ENCODE data around the gene ANG.

DNA sequence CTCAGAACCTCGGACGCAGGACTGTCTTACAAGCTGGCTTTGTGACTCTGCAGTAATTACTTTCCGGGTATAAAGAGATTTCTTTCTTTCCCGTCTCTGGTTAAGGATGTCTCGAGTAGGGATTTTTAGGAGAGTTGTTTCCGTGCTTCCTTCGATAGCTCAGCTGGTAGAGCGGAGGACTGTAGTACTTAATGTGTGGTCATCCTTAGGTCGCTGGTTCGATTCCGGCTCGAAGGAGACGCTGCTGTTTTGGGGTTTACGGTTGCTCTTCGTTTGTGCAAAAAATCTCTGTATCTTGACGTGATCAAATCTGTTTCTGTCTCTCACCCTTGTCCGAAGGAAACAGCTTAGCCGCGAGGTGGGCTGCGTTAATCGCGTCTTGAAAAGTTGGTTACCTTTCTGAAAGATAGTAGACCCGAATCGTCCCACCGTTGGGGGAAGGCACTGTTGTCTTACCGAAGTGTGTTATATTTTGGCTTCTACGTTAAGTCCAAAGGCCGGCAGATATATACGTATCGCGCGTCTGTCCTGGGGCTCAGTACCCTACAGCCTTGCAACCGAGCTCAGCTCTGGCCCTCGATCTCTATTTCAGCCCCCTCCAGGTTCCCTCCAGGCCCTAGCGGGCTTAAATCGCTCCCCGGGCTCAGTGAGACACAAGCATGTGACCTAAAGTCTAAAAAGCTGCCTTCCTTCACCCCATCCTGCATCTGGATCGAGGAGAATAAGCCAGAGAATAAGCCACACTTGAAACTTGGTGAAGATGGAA, 5.3 kb upstream of the ANG start:
- TF ChIP-seq, protein P1, sequence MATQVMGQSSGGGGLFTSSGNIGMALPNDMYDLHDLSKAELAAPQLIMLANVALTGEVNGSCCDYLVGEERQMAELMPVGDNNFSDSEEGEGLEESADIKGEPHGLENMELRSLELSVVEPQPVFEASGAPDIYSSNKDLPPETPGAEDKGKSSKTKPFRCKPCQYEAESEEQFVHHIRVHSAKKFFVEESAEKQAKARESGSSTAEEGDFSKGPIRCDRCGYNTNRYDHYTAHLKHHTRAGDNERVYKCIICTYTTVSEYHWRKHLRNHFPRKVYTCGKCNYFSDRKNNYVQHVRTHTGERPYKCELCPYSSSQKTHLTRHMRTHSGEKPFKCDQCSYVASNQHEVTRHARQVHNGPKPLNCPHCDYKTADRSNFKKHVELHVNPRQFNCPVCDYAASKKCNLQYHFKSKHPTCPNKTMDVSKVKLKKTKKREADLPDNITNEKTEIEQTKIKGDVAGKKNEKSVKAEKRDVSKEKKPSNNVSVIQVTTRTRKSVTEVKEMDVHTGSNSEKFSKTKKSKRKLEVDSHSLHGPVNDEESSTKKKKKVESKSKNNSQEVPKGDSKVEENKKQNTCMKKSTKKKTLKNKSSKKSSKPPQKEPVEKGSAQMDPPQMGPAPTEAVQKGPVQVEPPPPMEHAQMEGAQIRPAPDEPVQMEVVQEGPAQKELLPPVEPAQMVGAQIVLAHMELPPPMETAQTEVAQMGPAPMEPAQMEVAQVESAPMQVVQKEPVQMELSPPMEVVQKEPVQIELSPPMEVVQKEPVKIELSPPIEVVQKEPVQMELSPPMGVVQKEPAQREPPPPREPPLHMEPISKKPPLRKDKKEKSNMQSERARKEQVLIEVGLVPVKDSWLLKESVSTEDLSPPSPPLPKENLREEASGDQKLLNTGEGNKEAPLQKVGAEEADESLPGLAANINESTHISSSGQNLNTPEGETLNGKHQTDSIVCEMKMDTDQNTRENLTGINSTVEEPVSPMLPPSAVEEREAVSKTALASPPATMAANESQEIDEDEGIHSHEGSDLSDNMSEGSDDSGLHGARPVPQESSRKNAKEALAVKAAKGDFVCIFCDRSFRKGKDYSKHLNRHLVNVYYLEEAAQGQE (IDR thresholded peaks at IDR 0.05; ENCODE audit: insufficient read depth in 1 of 2, low read depth in 2 of 2, low read length in 2 of 2): no peak
- TF ChIP-seq POLR2AphosphoS5 (IDR thresholded peaks at IDR 0.05; ENCODE audit: low read depth, low read length): no peak
- no peak for TF ChIP-seq TAF1 (IDR thresholded peaks at IDR 0.05; ENCODE audit: borderline replicate concordance, insufficient read depth, low read length)
